Stimulated activated CD4-positive, alpha-beta T cell treated with anti-CD3 and anti-CD28 coated beads, TNF-alpha, amount 100 ng/mL, for 48 hours (primary cell): Measurements from ENCODE around the gene GSX1.
"Not testable (repeated sequence)": the region's sequence is repeated elsewhere in the genome, so short reads cannot be mapped to it uniquely, and the experiment has no call there.

Source experiments
- DNase-seq, 3 donors: peaks; one replicate each; pipeline ENCODE4 v3.0.0-alpha.2; 2020; ENCODE audit warnings: low read depth in 3 of 3

Gene GSX1

GRCh38 chr13:27794368-27794691 is 2.0 kb downstream of the GSX1 start:
- DNase-seq = no peak

DNA sequence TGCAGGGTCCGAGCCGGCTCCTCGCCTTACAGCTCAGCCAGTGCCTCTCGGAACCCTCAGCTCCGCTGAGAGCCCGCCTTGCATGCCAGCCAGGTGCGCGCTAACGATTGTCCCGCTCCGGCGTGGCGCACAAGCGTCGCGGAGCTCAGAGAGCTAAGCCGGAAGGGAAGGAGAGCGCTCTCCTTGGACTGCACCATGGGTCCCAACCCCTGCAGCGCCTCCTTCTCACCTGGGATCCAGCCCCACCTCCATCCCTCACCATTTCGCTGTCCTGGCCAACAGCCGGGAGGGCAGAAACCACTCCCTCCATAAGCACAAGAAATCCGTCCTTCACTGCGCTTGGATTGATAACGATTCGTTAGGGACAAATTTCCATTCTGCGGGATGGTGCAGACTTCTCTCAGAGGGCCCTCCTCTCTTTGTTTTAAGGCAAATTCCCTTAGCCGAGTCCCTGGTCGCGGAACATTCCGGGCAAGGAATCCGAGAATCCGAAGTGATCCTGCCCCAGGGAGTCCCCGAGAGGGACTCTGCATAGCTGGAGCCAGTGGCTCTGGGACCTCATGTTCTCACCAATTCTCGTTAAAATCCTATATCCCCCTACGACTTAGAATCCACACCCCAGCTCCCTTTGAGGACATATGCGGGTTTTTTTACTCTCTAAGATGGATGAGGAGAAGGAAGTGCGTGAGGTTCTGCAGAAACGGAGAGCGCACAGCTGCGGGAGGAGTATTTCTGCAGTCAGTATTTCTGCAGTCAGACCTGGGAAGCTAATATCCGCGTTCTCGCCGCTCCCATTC is 2.8 kb downstream of the GSX1 start:
- no peak for DNase-seq

DNA sequence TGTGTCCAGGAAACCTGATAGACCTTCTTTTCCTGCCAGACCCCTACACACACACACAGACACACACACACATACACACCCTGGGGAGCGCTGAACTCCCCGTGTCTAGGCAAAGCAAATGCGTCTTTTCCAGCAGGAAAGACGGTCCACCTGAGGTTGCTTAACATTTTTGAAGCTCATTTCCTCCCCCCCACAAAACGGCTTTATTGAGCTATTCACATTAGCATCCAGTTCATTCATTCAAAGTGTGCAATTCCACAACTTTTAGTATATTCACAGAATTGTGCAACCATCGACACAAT is 3.4 kb downstream of the GSX1 start:
- DNase-seq = no peak

GRCh38 chr13:27796544-27797227 is 4.4 kb downstream of the GSX1 start:
- no peak for DNase-seq

DNA sequence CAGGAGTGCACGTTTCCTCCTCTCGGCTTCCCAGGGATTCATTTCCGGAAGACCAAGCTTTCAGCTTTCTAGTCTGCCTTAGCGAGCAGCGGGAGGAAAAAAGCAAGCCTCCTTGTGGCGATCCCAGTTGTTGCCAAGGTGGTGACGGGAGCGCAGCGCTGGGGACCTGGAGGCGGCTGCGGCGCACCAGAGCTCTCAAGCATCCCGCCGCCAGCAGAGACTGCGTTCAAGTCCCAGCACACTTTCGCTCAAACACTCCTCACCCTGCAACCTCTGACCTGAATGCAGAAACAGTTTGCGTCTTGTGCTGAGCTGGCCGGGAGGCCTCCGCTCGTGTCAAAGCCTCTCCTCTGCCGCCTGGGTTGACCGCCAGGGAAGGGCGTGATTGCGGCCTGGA is 4.9 kb downstream of the GSX1 start:
- no peak for DNase-seq

GRCh38 chr13:27806744-27807387 is 14.6 kb downstream of the GSX1 start:
- DNase-seq = no peak

DNA sequence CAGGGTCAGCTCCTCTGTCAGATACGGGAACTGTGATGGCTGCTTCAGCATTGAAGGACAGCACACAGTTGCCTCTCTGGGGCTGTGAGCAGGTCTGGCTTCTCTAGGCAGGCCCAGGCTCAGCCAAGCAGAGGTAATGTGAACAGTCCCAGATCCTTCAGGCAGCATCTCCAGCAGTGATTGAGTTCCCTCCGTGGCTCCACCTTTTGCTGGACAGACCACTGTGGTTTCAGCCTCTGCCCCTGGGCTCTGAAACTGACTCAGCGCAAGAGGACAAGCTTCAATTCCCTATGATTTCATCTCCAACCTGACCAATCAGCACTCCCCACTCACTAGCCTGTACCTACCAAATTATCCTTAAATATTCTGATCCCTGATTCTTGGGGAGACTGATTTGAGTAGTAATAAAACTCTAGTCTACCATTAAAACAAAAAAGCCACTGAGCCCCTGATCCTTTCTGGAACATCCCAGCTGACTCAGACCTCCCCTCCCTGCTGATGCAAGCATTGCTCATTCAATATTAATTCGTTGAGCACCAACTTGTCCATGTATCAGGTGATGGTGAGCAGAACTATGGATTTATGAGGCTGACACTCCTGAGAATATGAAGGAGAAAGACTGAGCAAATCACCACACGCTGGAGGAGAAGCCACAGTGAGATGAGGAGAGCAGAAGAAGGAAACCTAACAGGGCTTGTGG is 16.7 kb downstream of the GSX1 start:
- DNase-seq = no peak

- no peak for DNase-seq
These were observed 17.7 kb downstream of the GSX1 start for GRCh38 chr13:27810009-27810408.

DNA sequence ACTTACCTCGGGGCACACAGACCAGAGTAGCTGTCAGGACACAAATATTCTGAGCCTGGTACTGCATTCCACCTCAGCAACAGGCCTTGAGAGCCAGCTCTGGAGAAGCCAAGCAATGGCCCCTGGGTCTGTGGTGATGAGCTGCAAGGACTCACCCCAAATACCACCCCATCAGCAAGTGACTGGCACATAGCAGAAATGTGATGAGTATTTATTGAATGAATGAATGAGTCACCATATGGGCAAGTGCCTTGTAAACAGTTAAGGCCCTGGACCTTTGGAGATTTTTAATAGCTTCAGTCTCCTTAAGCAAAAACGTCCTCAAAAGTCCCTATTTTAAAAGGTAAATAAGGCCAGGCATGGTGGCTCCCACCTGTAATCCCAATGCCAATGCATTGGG is 18.2 kb downstream of the GSX1 start:
- DNase-seq = no peak

GRCh38 chr13:27813826-27814225 is 21.5 kb downstream of the GSX1 start:
- no peak for DNase-seq

GRCh38 chr13:27817832-27818231 is 25.5 kb downstream of the GSX1 start:
- DNase-seq = not testable (repeated sequence)

DNA sequence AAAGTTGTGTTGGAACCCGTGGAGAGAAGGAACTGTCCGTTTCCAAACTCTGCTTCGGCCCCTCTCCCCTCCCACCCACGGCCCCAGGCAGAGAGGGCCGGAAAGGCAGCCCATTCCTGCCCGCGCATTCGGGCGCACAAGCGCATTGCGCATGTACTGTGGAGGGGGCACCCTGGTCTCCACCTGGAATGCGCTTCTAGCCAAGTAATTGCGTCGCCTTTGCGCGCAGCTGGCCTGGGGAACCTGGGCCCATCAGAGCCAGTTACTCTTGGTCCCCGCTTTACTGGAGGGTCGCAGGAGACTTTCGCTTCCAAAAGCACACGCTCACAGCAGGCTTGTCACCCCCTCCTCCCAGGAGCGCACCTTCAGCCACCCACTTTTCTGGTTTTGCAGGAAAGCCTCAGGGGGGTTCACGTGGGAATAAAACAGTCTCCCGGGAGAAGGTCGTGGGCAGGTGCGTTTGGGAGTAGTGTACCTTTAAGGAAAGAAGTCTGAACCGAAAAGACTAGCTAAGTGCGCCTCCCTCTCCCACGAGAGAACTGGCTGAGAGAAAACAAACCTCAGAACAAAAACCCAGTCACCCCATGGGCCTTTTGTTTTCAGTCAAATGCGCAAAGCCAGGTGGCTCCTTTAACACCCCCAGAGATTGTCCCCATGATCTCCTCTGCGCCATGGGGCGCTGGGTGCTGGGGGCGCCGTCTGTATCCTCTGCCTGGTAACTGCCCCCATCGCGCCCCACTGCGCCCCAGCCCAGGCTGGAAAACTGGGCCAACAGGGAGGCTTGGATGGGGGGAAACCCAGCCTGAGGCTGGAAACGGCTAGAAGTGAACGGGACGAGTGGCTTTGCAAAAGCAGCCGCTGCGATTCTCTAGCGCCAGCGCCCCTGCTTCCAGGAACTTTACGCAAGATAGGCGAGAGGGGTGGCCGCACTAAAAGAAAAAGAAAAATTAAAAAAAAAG is 28.5 kb downstream of the GSX1 start:
- DNase-seq = no peak

GRCh38 chr13:27821566-27821965 is 29.3 kb downstream of the GSX1 start:
- DNase-seq = no peak

GRCh38 chr13:27822258-27822872 is 30.1 kb downstream of the GSX1 start:
- no peak for DNase-seq

DNA sequence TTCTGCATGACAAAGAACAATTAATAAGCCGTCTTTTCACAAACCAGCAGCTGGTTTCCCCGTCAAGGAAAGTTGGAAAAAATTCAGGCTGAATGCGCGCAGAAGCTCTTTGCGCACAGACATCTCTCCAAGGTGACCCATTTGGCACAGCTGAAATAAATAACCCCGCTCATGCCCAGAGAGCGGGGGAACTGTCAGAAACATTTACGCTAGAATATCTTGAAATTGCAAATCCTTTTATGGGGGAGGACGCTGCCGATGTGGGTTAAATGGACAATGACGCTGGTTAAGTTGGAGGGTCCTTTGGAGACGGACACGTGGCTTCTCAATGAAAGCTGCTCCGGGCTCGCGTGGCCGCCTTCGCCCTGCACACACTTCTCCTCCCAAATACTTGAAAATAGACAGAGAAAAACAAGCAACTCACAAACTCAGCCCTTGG is 30.6 kb downstream of the GSX1 start:
- no peak for DNase-seq

- no peak for DNase-seq
These were observed 31.8 kb downstream of the GSX1 start for GRCh38 chr13:27824121-27824520.

DNA sequence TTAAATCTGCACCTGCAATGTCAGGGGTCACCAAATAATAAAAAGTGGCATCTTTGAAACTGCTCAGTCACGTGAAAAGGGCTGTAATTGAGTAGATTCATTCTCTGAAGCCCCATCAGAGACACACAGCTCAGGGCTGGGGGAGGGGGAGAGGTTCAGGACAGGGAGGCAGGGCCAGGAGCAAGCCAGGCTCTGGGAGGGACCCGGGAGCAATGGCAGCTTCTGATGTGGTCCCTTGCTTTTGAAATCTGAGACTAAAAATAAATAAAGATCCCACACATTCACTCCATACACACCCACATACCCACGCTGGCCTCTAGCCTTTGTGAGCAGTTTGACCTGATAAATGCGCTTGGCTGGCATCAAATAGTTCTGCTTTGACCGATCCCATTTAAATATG is 32.8 kb downstream of the GSX1 start:
- no peak for DNase-seq

- DNase-seq = peak; percentile 30 to 46 (median 43)
These were observed 34.4 kb downstream of the GSX1 start for GRCh38 chr13:27826379-27827353.

DNA sequence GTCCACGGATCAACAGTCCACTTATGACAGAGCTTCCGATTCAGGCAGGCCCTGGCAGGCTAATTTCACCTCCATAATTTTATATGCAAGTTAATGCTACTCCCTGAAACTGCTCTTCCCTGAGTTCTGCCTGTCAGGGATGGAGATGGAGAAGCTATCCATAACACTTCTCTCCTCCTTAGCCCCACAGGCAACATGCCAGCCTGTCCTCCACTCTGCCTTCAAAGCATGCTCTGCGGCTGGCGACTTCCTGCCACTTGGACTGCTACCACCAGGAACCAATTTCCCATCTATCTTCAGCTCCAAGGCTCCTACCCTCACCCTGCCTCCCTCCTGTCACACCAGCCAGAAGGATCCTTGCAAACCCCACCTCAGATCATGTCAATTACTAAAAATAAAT is 35.4 kb downstream of the GSX1 start:
- DNase-seq = no peak

DNA sequence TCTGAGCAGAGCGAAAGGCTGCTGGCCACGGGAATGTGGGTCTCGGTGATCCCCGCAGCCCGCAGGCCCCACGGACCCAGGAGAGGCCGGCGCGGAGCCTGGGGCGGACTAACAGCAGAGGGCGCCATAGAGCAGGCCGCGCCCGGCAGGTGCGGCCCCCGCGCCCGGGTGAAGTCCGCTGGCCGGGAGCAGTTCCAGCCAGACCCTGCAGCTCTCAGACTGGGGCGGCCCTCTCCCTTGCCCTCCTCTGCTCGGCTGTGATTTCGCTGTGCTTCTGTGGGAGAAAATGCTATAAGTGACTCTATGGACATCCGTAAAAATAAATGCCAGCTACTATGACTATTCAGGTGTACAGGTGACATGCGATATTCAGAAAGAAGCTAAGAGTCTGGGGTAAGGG is 37.7 kb downstream of the GSX1 start:
- peak; percentile 15 to 55 (median 28) for DNase-seq
